C4-2B (cell line): ENCODE data around the gene LYSMD3.

Experiments used
- CTCF ChIP-seq: fragments of 450-650 bp; conservative IDR thresholded peaks from 2 replicates; pipeline ENCODE4 v1.5.1; 2017; ENCODE audit warnings: mild to moderate bottlenecking
- ZFX ChIP-seq: fragments of 450-650 bp; IDR thresholded peaks from 2 replicates; pipeline ENCODE4 v1.6.1; 2017

- TF ChIP-seq CTCF: no peak
- no peak for TF ChIP-seq ZFX
Measured at GRCh38 chr5:90476391-90476790, 53.0 kb downstream of the LYSMD3 start.
